Suprapubic skin (tissue), 4 donors: ENCODE results near the gene APPBP2.

Experiments used
- CTCF ChIP-seq, 2 donors: fragments of 200-600 bp in 1 of 2; fragments of 450-650 bp in 1 of 2; sonication (generic) in 1 of 2; IDR thresholded peaks; one replicate each; pipeline ENCODE4 v1.5.1; 2016 to 2019; ENCODE audit warnings: antibody characterized with exemption in 2 of 2, mild to moderate bottlenecking in 1 of 2, moderate library complexity in 1 of 2
- EP300 ChIP-seq: sonication (generic); formaldehyde crosslinking; IDR thresholded peaks from one replicate; pipeline ENCODE4 v1.6.1; 2017; ENCODE audit warnings: antibody characterized with exemption
- POLR2A ChIP-seq, 2 donors: fragments of 450-650 bp; IDR thresholded peaks; one replicate each; pipeline ENCODE4 v1.6.1; 2017; ENCODE audit warnings: antibody characterized with exemption in 2 of 2, mild to moderate bottlenecking in 2 of 2, moderate library complexity in 2 of 2
- POLR2AphosphoS5 ChIP-seq, 3 donors: sonication (generic); formaldehyde crosslinking; IDR thresholded peaks; one replicate each; pipeline ENCODE4 v1.6.1; 2017; ENCODE audit warnings: antibody characterized with exemption in 3 of 3

- TF ChIP-seq CTCF (IDR thresholded peaks at IDR 0.05) (no peak), EP300 (no peak), POLR2A (IDR thresholded peaks at IDR 0.05) (no peak), POLR2AphosphoS5 (IDR thresholded peaks at IDR 0.05) (no peak)
Measured at GRCh38 chr17:60560860-60561257, 34.8 kb upstream of the APPBP2 start.
